GM19099 (cell line): ENCODE results near the gene GSK3B.

Experiments used
- POLR2A ChIP-seq: IDR thresholded peaks from 3 replicates; pipeline ENCODE4 v1.6.1; 2011; ENCODE audit warnings: low read depth; ENCODE audit not compliant: insufficient read length; ENCODE audit errors: extremely low read depth

GSK3B gene

DNA sequence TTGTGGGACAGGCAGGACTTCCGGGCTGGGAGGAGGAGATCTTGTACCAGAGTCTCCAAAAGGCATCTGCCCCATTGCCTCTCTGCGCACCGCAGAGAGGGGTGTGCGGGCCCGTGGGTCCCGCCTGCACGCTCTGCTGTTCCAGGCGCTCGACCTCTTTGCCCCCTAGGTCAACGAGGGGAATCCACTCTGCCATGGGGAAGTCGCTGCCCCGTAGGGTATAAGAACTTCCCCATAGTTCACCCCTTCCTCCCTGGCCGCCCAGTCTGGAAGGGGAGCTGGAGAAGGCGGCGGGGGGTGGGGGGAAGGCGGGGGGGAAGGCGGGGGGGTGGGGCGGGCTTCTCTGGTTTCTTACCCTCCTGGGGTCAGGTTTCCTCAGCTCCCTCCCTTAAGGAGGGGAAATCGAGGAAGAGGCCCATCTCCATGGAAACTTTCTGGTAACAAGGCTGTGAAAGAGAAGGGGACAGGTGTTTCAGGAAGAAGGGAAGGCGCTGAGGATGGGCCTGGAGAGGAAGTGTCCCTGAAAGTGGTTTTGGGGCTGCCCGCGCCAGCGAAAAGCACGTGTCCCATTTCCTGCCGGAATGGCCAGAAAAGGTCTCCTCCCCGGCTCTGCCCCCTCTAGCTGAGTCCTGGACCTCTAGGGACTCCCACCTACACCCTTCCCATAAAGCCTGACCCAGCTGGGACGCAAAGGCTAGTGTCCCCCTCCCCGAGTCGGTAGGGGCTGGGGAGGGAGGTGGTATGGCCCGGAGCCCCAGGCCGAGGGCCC, 284.8 kb downstream of the GSK3B start:
- TF ChIP-seq POLR2A = no peak

DNA sequence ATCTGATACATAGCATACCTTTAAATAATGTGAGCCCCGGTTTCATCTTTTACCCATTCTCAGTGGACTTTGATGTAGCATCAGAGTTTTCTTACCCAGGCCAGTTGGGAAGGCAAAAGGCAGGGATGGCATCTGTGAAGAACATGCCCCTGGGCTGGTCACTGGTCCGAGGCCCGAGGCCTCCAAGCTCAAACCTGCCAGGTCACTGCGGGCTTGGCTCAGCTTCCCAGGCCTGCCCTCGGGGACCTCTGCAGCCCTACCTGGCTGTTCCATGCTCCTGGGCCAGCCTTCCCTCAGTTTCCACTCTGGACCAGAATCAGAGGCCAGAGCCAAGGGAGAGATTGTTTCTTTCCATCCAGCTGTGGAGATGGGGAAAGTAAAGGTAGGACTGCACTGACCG, 285.4 kb downstream of the GSK3B start:
- no peak for TF ChIP-seq POLR2A

DNA sequence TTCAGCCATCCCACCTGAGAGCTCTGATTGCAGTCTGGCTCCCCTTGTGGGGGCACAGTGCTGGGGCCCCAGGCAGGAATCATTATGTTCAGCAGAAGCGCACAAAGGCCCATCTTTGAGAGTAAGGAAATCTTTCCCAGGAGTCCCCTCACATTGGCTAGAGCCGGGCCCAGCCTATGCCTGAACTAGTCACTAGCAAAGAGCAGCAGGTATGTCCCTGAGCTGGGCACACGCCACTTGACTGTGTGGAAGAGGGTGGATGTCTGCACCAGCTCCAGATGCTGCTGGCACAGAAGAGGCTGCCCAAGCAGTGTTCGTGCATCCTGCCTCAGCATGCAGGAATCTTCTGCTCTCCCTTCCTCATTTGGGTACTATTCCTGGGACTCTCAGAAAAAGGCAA, 286.0 kb downstream of the GSK3B start:
- TF ChIP-seq POLR2A = no peak

DNA sequence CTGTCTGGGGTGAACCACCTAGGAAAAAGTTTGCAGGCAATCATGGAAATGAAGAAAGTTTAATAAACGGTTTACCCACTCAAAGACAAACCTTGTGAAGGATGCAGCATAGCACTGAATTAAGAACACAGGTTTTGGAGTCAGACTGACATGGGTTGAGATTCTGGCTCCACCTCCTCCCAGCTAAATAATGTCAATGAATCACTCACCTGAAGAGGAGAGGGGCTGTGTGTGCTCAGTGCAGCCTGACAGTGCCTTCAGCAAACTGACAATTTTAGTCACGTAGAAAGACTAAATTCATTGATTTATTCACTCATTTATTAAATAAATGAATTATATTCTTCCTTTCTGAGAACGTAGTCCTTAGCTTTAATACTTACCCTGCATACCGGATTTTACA, 293.4 kb downstream of the GSK3B start:
- TF ChIP-seq POLR2A = no peak

DNA sequence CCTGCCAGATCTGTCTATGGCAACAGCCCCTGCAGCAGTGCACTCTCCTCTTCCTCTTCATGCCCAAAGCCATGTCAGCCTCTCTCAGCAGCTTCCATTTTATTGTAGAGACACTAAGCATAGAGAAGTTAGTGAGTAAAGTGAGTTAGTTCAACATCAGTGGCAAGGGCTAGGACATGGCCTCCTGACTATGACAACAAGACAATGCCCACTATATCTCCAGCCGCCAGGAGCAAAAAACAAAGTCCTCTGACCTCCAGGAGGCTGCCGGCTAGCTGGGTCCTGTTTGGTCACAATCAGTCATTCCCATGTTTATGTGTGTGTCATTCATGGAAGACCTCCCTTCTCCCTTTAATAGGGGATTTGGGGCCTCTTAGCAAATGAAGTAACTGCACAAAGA, 297.5 kb downstream of the GSK3B start:
- TF ChIP-seq POLR2A = no peak

DNA sequence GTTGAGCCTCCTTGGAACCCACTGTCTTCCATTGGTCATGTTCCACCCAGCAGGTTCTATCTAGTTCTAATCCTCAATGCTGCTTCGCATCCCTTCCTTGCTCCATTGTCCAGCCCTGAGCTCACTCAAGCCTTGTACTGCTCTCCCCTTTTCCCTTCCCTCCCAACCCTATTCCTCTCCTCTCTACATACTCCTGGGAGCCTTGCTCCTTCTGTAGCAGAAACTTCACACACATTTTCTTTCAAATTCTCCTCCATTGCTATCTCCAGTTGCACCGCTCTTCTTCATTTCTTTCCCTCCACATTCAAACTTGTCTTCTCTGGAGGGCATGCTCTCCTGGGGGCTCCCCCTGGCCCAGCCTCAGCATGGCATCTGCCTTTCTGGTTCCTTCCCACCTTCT, 297.9 kb downstream of the GSK3B start:
- no peak for TF ChIP-seq POLR2A

DNA sequence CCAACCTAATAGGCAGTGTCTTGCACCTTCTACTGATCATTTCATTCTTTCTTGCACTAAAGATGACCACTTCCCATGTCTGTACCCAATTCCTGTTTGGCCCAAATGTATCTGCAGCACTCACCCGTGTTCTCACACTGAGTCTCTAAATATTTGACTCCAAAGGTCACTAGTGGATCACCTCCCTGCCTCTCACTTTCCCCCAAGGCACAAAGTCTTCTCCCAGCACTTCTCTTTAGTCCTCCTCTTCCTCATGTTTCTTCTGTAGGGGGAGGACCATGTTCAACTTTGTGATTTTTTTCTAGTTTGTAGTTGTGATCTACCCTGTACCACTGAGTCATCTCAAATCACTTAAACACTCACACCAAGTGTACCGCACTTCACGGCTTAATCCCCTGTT, 298.4 kb downstream of the GSK3B start:
- no peak for TF ChIP-seq POLR2A

DNA sequence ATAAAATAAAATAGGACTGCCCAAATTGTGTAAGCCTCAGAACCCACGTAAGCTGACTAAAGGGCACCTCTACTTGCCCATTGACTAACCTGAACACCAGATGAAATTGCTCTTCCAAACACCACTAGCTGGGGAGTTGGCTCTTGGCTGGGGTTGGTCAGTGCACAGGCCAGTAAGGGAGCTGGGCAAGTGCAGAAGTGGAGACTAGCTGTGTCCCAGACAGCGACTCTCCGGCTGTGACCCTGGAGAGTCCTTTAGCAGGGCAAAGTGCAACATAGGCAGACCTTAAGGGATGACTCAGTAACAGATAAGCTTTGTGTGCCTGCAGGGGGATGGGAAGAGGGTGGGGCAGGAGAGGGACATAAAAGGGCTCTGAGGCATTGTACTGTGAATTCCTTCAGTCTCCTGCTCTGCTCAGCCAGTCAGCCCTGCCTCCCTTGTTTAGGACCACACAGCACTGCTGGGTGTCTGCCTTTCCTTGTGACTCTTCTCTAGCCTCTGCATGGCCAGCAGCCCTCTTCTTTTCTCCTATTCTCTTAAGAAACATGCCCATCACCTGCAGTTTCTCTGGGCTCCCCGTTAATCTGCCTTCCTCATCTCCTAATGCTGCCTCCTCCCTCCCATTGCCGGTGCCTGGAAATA, 299.2 kb downstream of the GSK3B start:
- no peak for TF ChIP-seq POLR2A

DNA sequence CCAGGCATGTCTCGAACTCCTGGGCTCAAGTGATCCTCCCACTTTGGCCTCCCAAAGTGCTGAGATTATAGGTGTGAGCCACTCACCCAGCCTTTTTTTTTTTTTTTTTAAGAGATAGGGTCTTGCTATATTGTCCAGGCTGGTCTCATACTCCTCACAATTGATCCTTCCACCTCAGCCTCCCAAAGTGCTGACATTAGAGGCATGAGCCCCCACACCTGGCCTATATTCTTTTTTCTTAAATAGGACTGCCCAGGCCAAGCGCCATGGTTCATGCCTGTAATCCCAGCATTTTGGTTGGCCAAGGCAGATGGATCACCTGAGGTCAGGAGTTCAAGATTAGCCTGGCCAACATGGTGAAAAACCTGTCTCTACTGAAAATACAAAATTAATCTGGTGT, 299.8 kb downstream of the GSK3B start:
- TF ChIP-seq POLR2A = no peak

DNA sequence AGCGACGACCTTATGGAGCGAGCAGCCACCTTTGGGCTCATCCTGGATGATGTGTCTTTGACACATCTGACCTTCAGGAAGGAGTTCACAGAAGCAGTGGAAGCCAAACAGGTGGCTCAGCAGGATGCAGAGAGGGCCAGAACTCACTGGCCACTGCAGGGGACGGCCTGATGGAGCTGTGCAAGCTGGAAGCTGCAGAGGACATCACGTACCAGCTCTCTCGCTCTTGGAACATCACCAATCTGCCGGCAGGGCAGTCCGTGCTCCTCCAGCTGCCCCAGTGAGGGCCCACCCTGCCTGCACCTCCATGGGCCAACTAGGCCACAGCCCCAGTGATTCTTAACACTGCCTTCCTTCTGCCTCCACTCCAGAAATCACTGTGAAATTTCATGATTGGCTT, 302.0 kb downstream of the GSK3B start:
- TF ChIP-seq POLR2A = no peak

DNA sequence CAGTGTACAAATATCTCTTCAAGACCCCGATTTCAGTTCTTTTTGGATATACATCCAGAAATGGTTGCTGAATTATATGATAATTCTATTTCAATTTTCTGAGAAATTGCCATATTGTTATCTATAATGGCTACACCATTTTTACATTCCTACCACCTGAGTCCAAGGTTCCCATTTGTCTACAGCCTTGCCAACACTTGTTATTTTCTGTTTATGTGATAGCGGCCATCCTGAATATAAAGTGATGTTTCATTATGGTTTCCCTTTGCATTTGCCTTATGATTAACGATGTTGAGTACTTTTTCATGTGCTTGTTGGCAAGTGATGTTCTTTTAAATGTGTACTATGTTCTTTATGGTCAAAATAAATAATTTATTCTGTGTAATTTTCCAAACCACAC, 303.9 kb downstream of the GSK3B start:
- no peak for TF ChIP-seq POLR2A

DNA sequence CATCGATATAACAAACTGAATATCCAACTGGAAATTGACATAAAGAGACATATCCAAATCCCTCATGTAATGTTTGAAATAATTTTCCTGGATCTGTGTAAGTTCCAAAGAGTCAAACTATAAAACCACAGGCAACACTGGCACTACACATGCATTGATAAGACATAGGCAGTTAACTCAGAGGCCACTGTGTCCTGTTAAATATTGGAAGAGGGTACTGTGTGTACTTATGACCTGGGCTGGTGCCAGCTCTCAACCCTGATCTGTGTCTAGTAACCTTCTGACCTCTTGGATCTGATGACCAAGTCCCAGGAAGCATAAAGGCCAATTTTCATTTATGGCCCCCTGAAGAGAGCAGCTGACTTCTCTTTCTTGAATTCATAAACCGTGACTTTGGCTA, 307.8 kb downstream of the GSK3B start:
- TF ChIP-seq POLR2A = no peak

DNA sequence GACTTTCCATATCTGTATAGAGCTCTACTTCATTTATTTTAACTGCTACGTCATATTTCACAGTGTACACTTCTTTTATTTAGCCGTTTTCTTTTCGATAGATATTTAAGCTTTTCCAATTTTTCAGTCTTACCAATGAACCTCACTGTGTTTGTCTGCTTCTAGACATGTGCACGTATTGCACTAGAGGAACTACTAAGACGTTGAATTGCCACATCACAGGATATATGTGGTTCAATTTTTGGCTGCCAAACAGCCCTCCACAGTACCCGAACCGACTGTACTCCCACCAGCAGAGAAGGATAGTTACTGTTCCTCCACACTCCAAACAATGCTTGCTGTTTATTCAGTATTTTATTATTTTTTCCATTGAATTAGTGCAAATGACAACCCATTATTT, 310.4 kb downstream of the GSK3B start:
- no peak for TF ChIP-seq POLR2A

DNA sequence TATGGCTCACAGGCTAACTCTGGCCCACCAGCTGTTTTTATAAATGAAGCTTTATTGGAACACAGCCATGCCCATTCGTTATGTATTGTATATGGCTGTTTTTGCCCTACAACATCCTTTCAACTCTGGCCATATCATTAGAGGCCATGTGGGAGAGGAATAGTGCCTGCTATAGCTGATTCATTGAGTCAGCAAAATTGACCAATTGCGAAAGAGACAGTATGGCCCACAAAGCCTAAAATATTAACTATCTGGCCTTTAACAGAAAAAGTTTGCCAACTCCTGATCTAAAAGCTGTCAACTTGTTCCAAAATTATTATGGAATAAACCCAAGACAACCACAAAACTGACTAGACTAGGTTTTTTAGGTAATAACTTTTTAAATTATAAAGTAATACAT, 311.0 kb downstream of the GSK3B start:
- TF ChIP-seq POLR2A = no peak

DNA sequence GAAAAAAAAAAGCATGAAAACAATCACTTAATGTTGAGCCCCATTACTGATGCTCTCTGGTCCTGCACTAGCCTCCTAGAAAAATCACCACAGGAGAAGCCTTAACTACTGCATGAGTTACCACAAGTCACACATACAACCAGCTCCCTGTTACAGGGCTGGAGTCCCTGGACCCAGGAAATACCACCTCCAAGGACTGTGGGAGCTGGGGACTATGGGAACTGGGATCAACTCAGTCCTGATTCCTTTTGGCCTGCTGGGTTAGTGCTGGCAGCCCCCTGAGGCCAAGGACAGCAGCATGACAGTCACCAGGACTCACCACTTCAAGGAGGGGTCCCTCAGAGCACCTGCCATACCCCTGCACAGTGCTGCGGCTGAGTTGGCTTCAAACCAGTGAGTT, 311.8 kb downstream of the GSK3B start:
- no peak for TF ChIP-seq POLR2A

DNA sequence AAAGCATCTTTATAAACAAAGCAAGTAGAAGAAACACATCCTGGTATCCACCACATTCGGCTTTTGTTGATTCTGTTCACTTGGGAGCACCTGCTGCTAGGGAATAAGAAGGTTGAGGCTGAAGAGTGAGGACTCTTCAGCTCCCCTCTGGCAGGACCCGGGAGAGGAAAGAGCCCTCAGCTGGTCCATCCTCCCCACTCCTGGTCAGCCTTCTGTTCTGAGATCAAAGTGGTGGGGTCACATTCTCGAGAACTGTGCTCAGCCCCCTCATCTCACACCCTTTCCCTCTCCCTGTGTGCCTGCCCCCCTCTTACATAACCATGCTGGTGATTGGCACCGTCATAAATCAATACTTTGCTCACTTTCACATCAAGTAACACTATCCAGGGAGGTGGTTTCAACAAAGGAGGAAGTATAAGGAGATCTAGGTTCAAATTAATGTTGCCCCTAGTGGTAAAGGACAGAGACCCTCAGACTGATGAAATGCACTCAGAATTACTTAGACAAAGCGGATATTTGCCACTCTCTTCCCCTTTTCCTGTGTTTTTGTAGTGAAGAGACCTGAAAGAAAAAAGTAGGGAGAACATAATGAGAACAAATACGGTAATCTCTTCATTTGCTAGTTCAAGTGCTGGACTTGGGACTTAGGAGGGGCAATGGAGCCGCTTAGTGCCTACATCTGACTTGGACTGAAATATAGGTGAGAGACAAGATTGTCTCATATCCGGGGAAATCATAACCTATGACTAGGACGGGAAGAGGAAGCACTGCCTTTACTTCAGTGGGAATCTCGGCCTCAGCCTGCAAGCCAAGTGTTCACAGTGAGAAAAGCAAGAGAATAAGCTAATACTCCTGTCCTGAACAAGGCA, 312.7 kb downstream of the GSK3B start, which contains the start of gene NR1I2:
Gene NR1I2, plus strand, starts transcription at position 772 of the 869 bp plus-strand sequence.
- no peak for TF ChIP-seq POLR2A
